ENCODE measurements around the gene ZNF620. TPM values are rescaled to one million over a fixed set of nuclear protein-coding genes. Genes with fewer than 3 reads are reported as not detected.

ZNF620 gene
- total RNA-seq, 1 donor, result 0.63 TPM

DNA sequence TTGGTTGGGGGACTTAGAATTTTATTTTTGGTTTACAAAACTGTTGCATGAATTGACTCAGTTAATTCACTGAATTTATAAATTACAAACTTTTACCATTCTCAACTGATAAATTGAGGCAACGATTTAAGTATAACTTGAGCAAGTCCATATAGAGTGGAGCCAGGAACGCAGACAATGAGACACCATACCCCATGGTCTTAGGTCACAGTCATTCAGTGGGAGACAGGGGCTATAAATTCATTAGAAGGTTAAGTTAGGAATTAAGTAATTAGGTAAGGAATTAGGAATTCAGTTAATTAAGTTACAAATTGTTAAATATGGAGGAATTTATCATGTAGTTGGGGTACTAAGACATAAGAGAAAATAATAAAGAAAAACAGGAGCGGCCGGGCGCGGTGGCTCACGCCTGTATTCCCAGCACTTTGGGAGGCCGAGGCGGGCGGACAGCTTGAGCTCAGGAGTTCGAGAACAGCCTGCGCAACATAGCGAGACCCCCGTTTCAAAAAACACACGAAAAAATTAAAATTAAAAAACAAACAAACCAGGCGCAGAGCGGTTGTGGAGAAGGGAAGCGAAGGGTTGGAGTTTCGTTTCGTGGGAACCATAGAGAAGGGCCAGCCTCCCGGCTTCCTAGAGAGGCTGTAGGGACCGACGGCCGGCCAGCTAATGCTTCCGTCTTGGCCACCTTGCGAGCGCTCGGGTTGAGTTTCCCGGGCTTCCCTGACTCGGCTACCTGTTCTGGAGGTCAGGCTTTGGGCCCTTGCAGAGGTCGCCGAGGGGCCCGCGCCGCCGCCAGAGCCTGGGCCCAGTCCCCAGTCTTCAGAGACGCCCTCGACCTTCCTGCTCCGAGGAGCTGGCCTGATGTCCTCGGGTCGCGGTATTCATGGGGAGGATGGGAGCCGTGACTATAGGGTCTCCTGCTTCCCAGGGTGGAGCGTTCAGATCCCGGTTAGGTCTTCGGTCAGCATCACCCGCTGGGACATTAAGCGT is 29.1 kb upstream of the ZNF620 start, which contains the start of gene ZNF619:
Gene ZNF619 (plus strand): TSS at position 645 of the 993 bp plus-strand sequence. CDS start 858 bp downstream, outside the sequence.
- Histone ChIP-seq H3K27me3 (ENCODE audit: insufficient read depth, low read length) (no peaks in the 10 kb centered on the region), H3K4me3 (ENCODE audit: low read length) (peak within 1 kb of the TSS; percentile 83), H3K9me3 (ENCODE audit: low read depth, low read length) (no peaks in the 10 kb centered on the region), H3K4me1 (ENCODE audit: insufficient read depth, low read length) (peaks cover 16% of the 10 kb centered on the region)

DNA sequence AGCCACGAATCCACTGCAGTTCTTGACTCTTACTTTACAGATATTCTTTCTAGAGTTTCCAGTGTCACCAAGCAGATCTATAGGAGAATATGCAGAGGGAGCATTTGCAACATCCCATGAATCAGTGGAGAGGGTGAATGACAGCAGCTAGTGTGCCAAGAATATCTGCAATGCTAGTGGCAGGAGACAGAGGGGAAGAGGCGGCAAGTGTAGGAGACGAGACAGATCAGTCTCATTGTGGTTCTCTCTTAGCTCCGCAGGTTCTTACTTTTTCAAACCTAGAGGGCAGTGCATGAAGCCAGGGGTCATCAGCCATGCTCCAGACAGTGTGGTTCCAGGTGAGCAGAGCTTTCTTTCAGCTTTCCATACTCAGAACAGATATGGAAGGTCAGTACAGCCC is 28.2 kb upstream of the ZNF620 start:
- Histone ChIP-seq H3K4me1 (ENCODE audit: insufficient read depth, low read length) (peaks cover 16% of the 10 kb centered on the region), H3K9me3 (ENCODE audit: low read depth, low read length) (no peaks in the 10 kb centered on the region), H3K4me3 (ENCODE audit: low read length) (peak overlapping the region; percentile 83), H3K27me3 (ENCODE audit: insufficient read depth, low read length) (no peaks in the 10 kb centered on the region)

DNA sequence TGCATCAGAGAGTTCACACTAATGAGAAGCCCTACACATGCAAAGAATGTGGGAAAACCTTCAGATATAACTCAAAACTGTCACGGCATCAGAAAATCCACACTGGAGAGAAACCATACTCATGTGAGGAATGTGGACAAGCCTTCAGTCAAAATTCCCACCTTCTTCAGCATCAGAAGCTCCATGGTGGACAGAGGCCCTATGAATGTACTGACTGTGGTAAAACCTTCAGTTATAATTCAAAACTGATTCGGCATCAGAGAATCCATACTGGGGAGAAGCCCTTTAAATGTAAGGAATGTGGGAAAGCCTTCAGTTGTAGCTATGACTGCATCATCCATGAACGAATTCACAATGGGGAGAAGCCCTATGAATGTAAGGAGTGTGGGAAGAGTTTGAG is 18.7 kb upstream of the ZNF620 start:
- H3K9me3 ChIP-seq (ENCODE audit: low read depth, low read length), result peaks cover 17% of the 10 kb centered on the region

GRCh38 chr3:40490916-40491315 is 14.9 kb upstream of the ZNF620 start:
- Histone ChIP-seq H3K27me3 (ENCODE audit: insufficient read depth, low read length) (no peaks in the 10 kb centered on the region), H3K9me3 (ENCODE audit: low read depth, low read length) (peaks cover 17% of the 10 kb centered on the region), H3K4me1 (ENCODE audit: insufficient read depth, low read length) (no peaks in the 10 kb centered on the region), H3K4me3 (ENCODE audit: low read length) (no peak overlapping the region)

More for the DNA sequence above, 18.7 kb upstream of the ZNF620 start:
- no peaks in the 10 kb centered on the region for H3K4me1 ChIP-seq (ENCODE audit: insufficient read depth, low read length)
- H3K27me3 ChIP-seq (ENCODE audit: insufficient read depth, low read length), result no peaks in the 10 kb centered on the region
- no peak overlapping the region for H3K4me3 ChIP-seq (ENCODE audit: low read length)

DNA sequence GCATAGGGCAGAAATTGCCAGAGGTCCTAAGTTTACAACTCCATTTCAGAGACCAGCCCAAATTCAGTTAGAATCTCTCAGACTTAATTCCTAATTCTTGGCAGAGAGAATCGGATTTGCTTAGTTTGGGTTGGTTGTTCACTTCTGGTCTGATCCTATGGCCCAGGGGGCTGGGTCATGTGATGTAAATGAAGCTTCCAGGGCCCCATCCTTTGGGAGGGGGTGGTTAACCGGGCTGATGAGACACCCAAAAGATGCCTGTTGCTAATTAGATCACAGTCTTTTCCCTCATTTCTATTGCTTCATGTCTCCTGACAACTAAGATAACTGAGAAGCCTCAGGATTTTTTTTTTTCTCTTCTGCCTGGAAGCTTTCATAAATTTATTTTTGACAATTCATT is 11.1 kb upstream of the ZNF620 start:
- H3K4me1 ChIP-seq (ENCODE audit: insufficient read depth, low read length), result no peaks in the 10 kb centered on the region
- H3K27me3 ChIP-seq (ENCODE audit: insufficient read depth, low read length), result no peaks in the 10 kb centered on the region
- no peaks in the 10 kb centered on the region for H3K9me3 ChIP-seq (ENCODE audit: low read depth, low read length)
- H3K4me3 ChIP-seq (ENCODE audit: low read length), result no peak overlapping the region

- H3K27me3 ChIP-seq (ENCODE audit: insufficient read depth, low read length), result no peaks in the 10 kb centered on the region
- no peak overlapping the region for H3K4me3 ChIP-seq (ENCODE audit: low read length)
- no peaks in the 10 kb centered on the region for H3K9me3 ChIP-seq (ENCODE audit: low read depth, low read length)
- no peaks in the 10 kb centered on the region for H3K4me1 ChIP-seq (ENCODE audit: insufficient read depth, low read length)
Observed at GRCh38 chr3:40497288-40497687, 8.6 kb upstream of the ZNF620 start.

DNA sequence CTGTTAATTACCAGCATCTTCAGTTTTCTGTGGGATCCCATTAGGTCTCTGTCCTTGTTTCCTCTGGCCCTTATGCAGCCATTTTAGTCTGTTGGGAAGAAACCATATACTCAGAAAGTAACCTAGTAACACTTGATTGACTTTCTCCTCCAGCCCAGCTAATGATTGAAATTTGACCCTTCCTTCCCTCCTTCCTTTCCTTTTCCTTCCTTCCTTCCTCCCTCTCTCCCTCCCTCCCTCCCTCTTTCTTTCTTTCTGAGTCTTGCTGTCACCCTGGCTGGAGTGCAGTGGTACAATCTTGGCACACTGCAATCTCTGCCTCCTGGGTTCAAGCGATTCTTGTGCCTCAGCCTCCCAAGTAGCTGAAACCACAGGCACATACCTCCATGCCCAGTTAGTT is 5.9 kb upstream of the ZNF620 start:
- H3K4me3 ChIP-seq (ENCODE audit: low read length), result no peak overlapping the region
- H3K27me3 ChIP-seq (ENCODE audit: insufficient read depth, low read length), result no peaks in the 10 kb centered on the region
- no peaks in the 10 kb centered on the region for H3K9me3 ChIP-seq (ENCODE audit: low read depth, low read length)
- H3K4me1 ChIP-seq (ENCODE audit: insufficient read depth, low read length), result no peaks in the 10 kb centered on the region

DNA sequence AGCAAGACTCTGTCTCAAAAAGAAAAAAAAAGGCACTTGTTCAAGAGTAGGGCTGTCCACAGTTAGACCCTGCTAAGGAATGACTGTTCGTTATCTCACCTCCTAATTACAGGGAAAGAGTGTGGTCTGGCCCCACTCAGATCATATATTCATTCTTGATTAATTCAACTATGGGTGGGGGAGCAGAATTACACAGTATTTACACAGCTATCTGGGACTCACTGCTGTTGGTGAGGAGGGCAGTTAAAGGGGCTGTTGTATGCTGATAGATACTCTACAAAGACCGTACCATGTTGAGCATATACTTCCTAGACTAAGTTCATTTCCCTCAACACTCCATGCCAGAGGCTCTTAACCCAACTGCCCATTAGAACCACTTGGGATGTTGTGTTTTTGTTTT is 3.8 kb upstream of the ZNF620 start:
- Histone ChIP-seq H3K4me1 (ENCODE audit: insufficient read depth, low read length) (peaks cover 15% of the 10 kb centered on the region), H3K27me3 (ENCODE audit: insufficient read depth, low read length) (no peaks in the 10 kb centered on the region), H3K9me3 (ENCODE audit: low read depth, low read length) (no peaks in the 10 kb centered on the region), H3K4me3 (ENCODE audit: low read length) (no peak overlapping the region)

DNA sequence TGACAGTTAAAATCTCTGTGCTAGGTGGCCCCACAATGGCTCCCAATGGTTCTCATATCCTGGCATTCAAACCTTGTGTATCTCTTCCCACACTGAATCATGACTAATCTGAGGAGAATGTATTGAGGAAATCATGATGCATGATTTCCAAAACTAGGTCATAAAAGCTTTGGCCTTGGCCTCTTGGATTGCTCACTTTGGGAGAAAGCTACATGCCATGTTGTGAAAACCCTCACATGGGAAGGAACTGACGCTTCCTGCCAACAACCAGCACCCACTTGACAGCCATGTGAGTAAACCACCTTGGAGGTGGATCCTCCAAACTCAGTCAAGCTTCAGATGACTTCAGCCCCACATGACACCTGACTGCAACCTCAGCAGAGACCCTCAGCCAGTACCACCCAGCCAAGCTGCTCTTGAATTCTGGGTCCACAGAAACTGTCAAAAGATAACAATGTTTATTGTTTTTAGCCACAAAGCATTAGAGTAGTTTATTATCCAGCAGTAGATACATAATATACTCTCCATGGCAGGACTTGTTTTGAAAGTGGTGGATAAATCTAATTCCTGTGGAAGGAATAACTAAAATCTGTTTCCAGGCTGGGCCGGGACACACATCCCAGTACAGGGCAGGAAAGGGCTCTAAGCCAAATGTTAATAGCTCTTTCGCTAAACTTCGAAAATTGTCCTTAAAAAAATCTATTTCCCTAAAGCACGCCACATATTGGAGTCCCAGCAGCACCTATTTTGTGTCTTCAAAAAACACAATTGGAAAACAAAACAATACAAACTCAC is 1.0 kb upstream of the ZNF620 start:
- Histone ChIP-seq H3K4me3 (ENCODE audit: low read length) (no peak overlapping the region), H3K4me1 (ENCODE audit: insufficient read depth, low read length) (peaks cover 15% of the 10 kb centered on the region), H3K9me3 (ENCODE audit: low read depth, low read length) (no peaks in the 10 kb centered on the region), H3K27me3 (ENCODE audit: insufficient read depth, low read length) (no peaks in the 10 kb centered on the region)

DNA sequence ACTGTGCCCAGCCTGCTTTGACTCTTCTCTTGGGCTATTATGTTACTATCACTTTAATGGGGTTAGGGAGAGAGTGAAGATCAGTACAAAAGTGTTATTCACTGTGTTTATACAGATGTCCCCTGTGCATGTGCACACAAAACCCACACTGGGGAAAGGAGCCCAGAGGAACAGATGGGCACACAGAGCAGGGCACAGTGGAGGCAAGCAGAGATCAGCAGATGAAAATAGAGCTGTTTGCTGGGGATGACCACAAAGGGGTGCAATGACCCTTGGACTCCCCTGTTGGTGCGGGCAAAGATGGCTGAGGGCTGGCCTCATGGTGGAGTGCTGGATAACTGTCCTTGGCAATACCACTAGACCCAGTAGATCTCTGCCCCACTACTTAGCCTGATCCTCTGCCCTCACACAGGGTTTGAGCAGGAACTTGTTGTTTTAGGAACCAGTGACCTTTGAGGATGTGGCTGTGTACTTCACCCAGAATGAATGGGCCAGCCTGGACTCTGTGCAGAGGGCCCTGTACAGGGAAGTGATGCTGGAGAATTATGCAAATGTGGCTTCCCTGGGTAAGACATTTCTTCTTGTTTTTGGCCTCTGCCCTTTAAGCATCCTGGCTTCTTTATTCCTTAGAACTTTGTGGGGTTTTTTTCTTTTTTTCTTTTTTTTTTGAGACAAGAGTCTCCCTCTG is 5.3 kb downstream of the ZNF620 start:
- no peak overlapping the region for H3K4me3 ChIP-seq (ENCODE audit: low read length)
- peaks cover 5% of the 10 kb centered on the region for H3K4me1 ChIP-seq (ENCODE audit: insufficient read depth, low read length)
- H3K9me3 ChIP-seq (ENCODE audit: low read depth, low read length), result no peaks in the 10 kb centered on the region
- no peaks in the 10 kb centered on the region for H3K27me3 ChIP-seq (ENCODE audit: insufficient read depth, low read length)

GRCh38 chr3:40516201-40516600 is 10.4 kb downstream of the ZNF620 start:
- Histone ChIP-seq H3K4me1 (ENCODE audit: insufficient read depth, low read length) (no peaks in the 10 kb centered on the region), H3K27me3 (ENCODE audit: insufficient read depth, low read length) (no peaks in the 10 kb centered on the region), H3K9me3 (ENCODE audit: low read depth, low read length) (no peaks in the 10 kb centered on the region), H3K4me3 (ENCODE audit: low read length) (no peak overlapping the region)

DNA sequence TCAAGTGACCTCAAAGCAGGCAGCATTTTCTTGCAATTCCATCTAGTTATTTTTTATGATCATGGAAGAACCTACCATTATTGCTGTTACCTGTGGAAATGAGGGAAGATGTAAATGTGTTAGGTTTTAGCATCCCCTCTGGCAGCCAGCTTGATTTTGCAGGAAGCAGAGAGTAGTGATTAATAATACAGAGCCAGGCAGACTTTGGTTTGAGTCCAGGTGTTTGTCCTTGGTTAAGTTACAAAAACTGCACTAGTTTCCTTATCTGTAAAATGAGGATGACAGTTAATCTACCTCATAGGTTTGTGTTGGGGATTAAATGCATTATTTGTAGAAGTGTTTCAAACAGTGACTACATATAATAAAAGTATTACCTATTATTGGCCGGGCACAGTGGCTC is 12.2 kb downstream of the ZNF620 start:
- Histone ChIP-seq H3K4me3 (ENCODE audit: low read length) (no peak overlapping the region), H3K27me3 (ENCODE audit: insufficient read depth, low read length) (no peaks in the 10 kb centered on the region), H3K9me3 (ENCODE audit: low read depth, low read length) (no peaks in the 10 kb centered on the region), H3K4me1 (ENCODE audit: insufficient read depth, low read length) (no peaks in the 10 kb centered on the region)

GRCh38 chr3:40518848-40519247 is 13.0 kb downstream of the ZNF620 start:
- H3K4me3 ChIP-seq (ENCODE audit: low read length), result no peak overlapping the region
- H3K9me3 ChIP-seq (ENCODE audit: low read depth, low read length), result no peaks in the 10 kb centered on the region

DNA sequence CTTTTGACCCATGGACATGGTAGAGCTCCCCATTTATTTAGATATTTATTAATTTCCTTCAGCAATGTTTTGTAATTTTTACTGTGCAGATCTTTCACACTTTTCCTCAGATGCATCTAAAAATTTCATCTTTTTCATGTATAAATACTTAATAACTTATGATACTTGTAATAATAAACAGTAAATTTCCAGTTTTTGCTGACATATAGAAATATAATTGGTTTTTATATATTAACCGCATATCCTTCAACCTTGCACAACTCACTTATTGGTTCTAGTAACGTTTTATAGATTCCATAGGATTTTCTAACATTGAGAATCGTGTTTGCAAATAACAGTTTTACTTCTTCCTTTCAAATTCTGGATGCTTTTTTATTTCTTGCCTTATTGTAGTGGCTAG is 15.4 kb downstream of the ZNF620 start:
- no peak overlapping the region for H3K4me3 ChIP-seq (ENCODE audit: low read length)
- peaks cover 16% of the 10 kb centered on the region for H3K4me1 ChIP-seq (ENCODE audit: insufficient read depth, low read length)
- H3K27me3 ChIP-seq (ENCODE audit: insufficient read depth, low read length), result no peaks in the 10 kb centered on the region
- H3K9me3 ChIP-seq (ENCODE audit: low read depth, low read length), result no peaks in the 10 kb centered on the region

More at GRCh38 chr3:40518848-40519247, 13.0 kb downstream of the ZNF620 start:
- Histone ChIP-seq H3K4me1 (ENCODE audit: insufficient read depth, low read length) (no peaks in the 10 kb centered on the region), H3K27me3 (ENCODE audit: insufficient read depth, low read length) (no peaks in the 10 kb centered on the region)

GRCh38 chr3:40523781-40524180 is 17.9 kb downstream of the ZNF620 start:
- no peaks in the 10 kb centered on the region for H3K27me3 ChIP-seq (ENCODE audit: insufficient read depth, low read length)
- H3K4me3 ChIP-seq (ENCODE audit: low read length), result no peak overlapping the region
- H3K9me3 ChIP-seq (ENCODE audit: low read depth, low read length), result no peaks in the 10 kb centered on the region
- peaks cover 16% of the 10 kb centered on the region for H3K4me1 ChIP-seq (ENCODE audit: insufficient read depth, low read length)
